Activated CD4-positive, CD25-positive, alpha-beta regulatory T cell treated with anti-CD3 and anti-CD28 coated beads, Interleukin-2, amount 50 U/mL, for 16 hours (primary cell): ENCODE data around the gene TBCD.

Source experiments
- DNase-seq: peaks from one replicate; pipeline ENCODE4 v3.0.0-alpha.2; 2020; ENCODE audit warnings: low read depth, low spot score

Gene TBCD

DNA sequence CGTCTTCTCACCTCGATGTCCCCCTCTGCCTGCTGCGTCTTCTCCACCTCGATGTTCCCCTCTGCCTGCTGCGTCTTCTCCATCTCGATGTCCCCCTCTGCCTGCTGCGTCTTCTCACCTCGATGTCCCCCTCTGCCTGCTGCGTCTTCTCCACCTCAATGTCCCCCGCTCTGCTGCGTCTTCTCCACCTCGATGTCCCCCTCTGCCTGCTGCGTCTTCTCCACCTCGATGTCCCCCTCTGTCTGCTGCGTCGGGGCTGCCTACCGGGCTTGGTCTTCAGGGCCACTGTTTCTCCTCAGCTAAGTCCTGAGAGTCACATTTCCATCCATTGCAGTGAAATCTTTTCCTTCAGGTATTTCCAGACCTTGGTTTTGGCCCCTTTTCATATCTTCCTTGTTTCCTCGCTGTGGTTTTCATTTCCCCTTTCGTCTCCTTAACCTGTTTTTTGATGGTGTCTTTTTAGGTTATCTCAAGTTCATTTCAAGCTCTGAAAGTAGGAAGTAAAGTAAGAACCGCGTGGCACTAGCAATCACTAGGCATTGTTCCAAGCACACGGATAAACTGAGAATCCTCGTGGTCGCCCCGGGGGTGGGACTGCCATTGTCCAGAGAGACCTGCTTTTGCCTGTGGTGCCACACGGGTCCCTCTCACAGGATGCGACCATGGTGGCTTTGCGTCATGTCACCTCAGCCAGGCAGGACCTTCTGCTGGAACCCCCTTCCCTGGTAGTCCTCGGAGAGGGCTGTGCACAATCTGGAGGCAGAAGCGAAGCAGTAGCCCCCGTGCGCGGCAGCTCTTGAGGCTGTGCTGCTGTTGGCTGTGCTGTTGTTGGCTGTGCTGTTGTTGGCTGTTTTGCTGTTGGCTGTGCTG is 97.4 kb downstream of the TBCD start:
- DNase-seq = no peak

DNA sequence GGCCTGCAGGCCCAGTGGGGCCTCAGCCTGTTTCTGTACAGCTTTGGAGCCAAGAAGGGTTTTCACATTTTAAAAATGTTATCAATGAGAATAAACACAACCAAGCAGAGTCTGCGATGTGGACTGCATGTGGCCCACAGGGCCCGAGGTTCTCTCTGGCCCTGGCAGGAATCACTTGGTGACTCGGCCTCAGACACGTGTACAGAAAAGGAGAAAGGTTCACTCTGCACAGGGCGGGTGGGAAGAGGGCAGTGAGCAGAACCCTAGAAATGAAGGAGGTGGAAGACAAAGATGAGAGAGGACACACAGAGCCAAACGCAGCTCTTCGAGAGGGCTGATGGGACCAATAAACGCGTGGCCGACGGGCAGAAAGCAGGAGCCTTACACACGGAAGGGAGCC is 99.5 kb downstream of the TBCD start:
- no peak for DNase-seq

DNA sequence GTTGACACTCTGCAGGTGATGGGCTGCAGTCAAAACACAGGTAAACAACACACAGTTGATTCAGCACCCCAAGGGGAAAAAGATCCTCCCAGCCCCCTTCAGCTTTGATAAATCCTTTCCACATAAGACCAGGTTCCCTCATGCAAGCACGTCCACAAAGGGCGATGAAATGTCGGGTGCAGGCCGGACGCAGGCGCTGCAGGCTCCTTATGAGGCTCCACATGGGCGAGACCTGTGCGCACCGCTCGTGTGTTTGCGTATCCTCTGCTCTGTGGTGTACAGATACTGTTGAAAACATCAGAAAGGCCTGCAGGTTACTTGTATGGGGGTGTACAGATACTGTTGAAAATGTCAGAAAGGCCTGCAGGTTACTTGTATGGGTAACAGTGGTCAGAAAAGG is 102.4 kb downstream of the TBCD start:
- DNase-seq = no peak

DNA sequence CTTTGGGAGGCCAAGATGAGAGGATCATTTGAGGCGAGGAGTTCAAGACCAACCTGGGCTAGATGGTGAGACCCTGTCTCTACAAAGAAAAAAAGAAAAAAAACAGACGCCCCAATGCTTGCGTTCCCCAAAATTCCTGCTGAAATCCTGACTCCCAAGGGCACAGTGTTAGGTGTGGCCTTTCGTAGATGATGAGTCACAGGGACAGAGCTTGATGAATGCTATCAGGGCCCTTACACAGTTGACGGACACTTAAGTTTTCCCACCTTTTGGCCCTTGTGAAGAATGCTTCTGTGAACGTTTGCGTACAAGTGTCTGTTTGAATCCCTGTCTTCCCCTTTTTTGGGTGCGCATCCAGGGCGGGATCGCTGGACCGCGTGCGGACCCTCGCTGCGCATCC is 104.5 kb downstream of the TBCD start:
- no peak for DNase-seq

DNA sequence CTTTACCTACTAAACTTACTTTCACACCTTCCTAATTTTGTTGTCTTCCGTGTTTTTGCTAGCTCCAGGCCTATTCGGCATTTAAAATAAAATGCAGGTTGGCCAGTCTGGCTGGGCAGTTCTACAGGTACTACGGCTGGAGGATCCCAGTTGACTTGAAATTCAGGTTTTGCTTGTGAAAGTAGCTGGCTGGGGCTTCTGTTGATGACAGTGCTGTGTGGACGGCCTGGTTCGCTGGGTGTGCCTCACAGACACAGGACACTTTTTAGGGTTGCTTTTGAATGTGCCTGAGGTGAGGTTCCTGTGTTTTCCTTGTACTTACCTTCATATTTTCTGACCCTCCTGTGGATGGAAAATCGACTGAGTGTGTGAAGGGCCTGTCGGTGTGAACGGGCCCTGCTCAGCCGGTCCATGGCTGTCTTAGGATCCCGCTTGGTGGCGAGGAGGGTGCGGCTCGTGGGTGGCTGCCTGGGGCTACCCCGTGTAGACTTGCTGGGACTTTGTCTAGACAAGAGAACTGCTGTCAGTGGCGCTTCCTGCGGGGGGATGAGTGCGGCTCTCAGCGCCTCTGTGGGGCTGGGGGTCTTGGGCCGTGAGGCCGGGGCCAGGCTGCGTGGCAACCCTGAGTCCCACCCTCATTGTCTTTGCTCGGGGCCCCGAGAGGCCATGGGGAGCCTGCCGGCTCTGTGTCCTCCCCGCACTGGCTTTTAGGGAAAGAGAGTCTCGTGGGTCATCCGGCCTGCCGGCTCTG is 106.7 kb downstream of the TBCD start:
- DNase-seq = no peak

DNA sequence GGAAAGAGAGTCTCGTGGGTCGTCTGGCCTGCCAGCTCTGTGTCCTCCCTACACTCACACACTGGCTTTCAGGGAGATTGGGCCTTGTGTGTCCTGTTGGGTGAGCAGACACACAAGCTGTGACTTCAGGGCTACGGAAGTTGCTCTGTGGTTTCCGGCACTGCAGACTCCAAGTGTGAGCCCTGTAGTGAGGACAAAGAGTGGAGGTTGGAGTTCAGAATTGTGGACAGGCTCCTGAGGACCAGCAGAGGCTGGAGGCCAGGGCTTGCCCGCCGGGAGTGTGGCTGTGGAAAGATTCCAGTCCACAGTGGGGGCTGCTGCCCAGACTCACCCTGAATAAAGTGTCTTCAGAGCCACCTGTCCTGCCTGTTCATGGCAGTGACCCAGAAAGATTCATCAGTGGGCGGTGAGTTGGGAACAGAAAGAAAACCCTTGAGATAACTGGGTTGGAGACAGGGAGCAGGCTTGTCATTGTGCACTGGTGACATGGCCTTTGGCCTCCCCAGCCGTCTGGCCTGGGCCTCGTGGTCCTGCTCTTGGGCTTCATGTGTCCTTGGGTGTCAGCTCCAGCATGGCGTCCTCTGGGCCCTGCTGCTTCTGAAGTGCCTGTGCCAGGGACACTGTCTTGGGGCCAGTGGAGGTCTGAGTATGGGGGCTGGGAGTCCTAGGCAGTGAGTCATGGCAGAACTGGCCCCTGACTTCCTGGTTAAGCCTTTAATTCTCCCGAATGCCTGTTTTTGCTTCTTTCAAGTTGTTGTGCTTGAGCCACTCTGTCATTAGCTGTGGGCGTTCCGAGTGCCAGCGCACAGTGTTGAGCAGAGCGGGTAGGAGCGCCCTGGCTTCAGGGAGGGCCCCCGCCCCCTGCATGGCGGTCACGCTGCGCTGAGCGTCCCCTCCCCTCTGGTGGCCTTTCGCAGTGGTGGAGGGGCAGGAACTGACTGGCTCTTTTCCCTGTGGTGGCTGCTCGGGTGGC is 107.9 kb downstream of the TBCD start:
- no peak for DNase-seq

DNA sequence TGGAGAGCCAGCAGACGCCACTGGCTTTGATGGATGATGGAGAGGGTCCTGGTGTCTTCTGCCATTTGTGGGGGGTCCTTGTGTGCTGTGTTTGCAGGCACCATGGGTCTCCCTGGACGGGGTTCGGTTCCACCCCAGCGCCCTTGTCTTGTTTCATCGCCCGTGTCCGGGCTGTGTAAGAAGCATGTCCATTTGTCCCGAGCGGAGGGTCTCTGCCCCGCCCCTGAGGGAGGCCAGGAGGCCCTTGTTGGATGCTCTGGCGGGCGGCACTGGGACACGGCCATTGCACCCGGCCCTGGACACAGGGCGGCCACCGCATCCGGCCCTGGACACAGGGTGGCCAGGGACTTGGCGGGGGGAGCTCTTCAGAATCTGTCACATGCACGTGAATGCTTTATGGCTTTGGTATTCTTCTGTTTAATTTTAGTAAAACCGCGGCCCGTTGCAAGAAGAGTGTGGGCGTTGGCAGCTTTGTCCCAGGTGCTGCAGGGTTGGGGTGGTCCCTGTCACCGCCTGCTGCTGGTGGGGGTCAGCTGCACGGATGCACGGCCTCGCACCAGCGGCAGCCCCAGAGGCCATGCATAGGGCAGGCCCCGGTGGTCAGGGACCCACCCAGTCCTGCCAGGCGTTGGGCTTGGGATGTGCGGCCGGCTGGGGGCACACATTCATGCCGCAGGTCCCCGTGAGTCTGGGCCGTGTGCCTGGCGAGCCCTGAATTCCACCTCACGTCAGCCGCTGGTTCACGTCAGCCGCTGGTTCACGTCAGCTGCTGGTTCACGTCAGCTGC is 108.9 kb downstream of the TBCD start:
- no peak for DNase-seq

DNA sequence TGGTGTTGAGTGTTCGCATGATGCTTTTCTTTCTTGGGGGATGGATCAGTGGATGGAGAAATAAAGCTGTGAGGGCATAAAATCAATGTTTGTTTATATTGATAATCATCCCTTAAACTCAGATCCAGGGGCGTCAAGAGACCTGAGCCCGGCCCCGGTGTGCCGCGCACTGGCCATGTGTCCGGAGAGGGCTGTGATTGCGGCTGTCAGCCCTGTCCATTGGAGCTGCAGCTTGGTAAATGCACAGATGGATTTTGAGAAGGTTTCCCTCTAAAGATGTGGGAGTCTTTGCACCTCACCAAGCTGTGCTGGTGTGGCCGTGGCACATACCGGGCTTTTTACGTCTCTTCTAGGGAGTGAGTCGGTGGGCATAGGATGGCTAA is 109.5 kb downstream of the TBCD start:
- DNase-seq = no peak

DNA sequence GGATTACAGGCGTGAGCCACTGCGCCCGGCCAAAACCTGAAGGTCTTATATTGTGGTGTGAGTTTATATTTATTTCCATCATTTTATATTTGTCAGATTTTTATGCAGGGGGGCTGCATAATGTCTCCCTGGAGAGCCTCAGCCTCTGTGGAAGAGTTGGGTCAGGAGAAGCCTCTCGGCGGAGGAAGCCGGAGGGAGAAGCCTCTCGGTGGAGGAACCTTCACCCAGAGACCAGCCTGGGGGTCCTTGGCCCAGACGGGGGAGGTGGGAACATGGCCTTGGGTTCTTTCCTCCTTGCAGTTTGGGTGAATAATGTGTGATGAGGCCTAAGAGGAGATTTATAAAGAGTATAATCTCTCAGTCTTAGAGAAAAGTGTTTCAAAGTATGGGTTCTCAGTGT is 110.3 kb downstream of the TBCD start:
- no peak for DNase-seq

DNA sequence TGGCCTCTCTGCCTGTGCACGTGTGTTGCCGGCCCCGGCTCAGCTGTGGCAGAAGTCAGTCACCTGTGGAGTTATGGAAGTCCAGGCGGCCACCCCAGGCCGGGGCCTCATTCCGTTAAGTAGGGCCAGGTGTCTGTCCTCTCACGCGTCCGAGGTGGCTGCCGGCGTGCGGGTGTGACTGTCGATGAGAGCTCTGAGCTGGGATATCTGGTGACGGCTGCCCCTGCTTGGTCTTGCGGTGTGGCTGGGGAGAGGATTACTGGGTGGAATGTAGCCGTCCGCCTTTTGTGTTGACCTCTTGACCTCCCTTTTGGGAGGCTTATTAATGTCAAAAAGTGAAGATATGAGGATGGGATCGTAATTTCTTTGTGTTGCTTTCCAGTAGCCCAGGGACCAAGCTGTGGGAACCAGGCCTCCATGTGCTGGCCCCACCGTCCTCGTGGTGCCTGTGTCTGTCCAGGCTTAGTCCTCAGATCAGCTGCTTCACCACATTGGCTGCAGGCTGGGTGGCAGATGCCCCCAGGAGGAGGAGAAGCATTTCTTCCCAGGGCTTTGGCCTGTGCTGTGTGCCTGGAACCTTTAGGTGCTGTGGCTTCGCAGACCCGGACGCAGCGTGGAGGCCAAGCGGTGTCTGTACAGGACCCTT is 111.0 kb downstream of the TBCD start:
- DNase-seq = no peak

DNA sequence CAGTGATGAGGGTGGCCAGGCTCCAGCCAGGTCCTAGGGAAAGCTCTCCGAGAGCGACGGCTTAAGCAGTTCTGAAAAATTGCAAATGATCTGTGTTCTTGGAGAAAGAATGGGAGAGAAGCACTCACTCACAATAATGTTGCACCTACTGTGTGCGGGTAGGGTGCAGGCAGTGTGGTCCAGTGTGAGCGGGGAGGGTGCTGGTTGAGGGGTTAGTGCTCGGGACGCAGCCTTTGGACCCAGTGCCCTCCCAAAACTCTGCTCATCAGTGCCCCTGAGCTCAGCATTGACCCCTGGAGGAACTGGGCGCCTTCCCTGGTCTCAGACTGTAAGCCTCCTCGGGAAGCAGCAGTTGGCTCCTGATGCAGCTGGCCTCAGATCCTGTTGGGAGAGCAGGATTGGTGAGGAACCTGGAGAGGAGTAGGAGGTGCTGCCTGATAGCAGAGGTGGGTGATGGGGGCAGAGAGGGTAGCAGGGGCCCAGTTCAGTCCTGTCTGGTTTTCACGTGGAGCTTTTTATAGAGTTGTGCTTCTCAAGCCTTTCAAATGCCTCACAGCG is 111.6 kb downstream of the TBCD start:
- no peak for DNase-seq

DNA sequence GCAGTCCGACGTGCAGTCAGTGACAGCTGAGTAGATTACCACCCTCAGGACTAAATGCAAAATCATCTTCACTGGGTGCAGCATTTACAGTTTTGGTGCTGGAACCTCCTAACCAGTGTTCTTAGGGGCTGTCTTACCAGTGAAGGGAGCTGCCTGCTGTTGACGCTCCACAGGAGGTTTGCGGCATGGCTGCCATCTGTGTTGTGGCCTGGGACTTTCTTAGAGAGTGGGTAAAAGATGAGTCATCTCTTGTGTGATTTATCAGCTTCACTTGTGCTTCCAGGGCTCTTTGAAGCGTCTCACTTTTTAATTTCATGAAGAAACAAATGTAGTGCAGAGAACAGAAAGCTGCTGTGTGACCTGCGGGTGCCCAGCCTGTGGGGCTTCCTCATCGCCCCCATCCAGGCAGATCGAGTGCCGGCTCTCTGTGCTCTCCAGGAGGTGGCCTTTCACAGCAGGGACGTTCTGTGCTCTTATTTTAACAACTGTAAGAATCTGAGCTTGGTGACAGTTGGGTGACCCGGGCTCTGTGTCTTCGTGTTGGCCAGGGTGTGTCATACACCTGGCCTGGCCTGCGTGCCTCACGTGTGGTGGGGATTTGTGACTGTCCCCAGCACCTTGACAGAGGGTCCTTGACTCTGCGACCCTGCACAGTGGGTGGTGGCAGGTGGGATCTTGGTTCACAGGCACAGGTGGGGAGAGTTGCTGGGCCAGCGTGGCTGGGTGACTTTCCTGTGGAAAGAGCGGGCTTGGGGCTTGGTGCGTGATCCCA is 112.3 kb downstream of the TBCD start:
- peak; percentile 74 for DNase-seq

DNA sequence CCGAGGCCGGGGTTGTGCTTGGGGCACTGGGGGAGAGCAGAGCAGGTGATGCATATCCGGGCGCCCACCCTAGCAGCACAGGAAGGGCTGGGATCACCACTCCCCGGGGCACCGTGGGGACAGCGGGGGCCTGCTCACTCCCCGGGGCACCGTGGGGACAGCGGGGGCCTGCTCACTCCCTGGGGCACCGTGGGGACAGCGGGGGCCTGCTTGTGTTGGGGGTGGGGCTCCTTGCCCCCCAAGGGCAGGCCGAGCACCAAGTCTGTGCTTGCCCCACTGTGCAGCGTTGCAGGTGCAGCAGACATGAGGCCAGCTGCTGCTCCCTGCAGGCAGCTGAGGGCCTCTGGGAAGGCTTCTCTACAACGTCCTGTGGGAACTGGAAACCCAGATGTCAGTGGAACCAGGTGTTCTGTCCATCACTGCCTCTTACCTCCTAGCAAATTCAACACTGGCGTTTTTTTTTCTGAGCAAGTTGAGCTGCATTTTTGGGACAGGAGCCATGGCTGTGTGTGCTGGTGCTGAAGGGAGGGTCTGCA is 112.9 kb downstream of the TBCD start:
- no peak for DNase-seq

DNA sequence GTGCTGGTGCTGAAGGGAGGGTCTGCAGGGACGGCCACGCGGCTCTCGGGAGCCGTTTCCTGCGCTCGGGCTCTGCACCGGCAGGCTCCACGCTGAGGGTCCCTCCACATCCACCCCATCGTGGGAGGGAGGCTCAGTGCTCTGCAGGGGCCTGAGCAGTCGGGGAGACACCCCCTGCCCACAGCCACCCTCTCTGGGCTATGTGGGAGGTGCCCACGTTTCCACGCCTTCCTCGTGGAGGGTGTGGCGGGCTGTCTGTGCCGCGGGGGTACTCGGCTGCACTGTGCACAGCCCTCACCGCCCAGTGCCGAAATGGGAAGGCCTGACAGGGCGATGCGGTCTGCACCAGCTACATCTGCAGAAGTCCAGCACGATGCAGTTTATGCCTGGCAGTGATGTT is 113.4 kb downstream of the TBCD start:
- no peak for DNase-seq

DNA sequence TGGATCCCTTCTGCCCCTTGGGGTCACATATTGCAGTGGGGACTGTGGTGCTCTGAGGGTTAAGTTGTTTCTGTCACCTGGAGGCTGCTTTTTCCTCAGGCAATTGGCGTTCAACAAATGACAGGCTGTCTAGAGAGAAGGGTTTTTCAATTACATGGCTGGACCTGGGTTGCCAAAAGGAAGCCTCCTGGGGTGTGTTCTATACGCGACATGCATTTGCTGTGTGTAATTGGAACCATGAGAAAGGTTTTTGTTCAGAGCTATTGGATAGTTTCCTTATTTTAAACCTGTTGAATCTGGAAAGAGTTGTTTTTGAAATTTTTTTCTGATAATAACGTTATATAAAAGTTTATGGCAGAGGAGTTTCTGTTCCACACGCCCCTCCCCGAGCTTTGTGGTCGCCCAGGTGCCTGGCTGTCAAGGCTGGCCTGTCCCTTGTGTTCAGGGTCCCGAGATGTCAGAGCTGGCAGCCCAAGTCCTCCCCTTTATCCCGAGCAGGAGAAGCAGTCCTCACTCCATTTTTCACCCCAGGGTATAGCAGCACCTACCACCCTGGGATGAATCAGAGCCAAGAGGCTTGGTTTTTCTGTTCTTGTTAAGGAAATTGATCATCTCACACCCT is 114.0 kb downstream of the TBCD start:
- DNase-seq = no peak

DNA sequence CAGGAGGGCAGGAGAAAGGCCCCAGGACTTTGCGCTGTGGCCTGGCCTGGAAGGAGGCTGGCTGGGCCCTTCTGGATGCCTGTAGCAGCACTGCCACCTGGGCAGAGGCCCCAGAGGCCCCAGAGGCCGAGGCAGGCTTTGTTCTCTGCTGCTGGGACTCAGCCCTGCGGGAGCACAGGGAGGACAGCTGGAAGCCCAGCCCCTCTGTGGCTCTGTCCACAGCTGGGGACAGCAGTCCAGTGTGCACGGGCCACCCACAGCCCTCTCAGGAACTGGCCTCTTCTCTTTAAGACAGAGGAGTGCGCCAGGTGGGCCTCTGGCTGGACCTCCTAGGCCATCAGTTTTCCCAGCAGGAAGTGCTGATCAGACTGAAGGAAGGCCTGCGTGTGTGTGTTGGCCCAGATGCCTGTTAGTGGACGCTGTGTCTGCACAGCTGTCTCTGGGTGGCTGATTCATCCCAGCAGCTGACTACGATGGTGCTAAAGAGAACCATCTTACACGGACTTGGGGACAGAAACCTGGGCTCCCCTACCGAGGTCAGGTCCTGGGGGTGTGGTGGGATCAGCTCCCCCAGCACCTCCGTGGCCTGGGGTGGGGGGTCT is 114.8 kb downstream of the TBCD start:
- DNase-seq = no peak

DNA sequence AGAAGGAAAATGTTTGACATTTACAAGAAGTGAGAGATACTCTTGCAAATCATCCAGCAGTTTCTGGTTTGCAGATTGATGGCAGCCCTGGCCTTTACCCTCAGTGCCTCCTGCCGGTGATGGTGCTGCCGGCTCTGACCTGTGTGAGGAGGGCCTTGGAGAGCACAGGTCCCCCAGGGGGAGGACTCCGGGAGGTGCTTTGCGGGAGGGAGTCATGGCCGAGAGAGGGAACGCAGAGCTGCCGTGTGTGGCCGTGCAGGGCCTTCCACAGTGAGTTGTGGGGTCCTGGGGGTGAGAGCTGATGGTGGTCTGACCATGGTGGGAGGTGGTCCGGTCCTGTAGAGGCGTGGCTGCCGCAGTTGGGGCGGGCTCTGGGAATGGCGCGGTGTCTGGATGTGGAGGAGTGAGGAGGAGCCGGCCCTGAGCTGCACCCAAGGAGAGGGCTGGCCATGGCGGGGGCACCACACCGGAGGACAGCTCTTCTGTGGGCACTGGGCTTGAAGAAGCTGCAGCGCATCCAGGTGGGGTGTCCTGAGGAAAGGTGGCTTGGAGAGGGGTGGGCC is 116.0 kb downstream of the TBCD start:
- no peak for DNase-seq

DNA sequence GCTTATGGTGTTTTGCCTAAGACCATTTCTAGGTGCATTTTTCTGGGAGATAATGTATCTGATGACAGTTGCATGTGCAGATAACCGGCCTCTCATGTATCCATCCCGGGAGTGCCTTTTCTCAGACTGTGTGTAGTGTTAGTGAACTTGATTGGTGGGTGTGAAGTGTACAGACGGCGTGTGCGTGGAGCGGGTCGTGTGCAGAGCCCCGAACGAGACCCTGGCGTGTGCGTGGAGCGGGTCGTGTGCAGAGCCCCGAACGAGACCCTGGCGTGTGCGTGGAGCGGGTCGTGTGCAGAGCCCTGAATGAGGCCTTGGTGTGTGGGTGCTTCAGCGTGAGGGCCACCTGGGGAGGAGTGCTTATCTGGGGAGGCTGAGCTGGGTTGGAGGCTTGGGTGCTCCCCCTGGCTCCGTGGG is 116.9 kb downstream of the TBCD start:
- no peak for DNase-seq
